GM18858 (cell line): ENCODE results near the gene IFNE.
"Not testable (repeated sequence)": the region's sequence is repeated elsewhere in the genome, so short reads cannot be mapped to it uniquely, and the experiment has no call there.

Source experiments
- ATAC-seq: cut with Tn5 transposase; IDR thresholded peaks from one replicate; pipeline ENCODE4 v1.9.1; 2021; ENCODE audit not compliant: unreplicated experiment

The IFNE gene

DNA sequence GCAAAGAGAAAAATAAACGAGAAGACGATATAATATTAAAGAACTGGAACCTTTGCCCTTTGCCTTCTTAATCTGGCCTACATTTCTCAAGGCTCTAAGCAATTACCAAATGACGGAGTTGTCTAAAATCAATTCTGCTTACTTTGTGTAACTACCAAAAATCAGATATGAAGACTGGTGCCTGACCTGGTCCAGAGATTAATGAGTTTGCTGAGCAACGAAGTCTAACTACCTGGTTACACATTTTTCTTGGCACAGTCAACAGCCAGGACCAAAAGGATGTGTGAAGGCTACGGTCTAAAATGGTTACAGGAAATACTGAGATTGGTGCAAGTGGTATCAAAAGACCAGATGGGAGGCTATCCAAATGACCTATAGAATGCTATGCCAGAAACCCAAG lies 17.8 kb upstream of the IFNE start:
- ATAC-seq = no peak

DNA sequence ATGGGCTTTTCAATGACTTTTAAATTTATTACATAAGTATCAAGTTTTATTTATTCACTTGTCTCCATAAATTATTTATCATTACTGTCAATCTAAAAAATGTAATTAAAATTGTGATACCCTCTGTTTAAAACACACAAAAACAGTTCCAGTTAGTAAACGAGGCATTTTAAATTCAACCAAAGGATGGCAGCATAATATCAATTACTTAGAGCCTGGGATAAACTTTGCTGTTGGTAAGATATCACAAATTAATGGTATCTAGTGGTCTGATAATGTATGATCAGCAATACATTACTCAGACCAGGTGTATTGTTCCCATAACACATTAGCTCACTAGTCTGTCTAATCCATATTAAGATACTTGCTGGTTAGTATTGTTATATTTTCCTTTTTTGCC lies 9.6 kb upstream of the IFNE start:
- no peak for ATAC-seq

DNA sequence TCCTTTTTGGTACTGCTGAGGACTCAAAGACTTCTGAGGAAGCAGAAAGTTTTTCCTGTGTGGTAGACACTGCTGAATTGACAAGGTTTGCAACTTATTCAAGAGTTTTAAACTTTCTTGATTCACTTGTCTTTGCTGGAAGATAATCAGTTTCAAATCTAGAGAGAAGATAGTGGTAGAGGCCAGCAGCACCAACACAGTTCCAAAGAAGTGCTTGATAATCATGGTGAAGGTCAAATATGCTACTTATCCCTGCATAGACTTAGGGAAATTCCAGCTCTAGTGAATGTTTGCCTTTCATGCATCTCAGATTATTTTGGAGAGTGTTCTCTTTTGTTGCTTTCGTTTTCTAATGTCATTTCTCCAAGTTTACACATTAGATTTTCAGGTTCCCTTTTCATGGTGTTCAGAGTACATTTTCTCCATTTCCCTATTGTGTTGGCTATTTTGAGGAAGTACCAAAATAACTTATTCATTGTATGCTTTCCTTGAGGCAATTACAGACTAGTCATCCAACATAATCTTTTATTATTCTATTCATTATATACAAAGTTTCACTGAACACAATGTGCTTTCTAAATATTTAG lies 550 bp downstream of the IFNE start:
- no peak for ATAC-seq

DNA sequence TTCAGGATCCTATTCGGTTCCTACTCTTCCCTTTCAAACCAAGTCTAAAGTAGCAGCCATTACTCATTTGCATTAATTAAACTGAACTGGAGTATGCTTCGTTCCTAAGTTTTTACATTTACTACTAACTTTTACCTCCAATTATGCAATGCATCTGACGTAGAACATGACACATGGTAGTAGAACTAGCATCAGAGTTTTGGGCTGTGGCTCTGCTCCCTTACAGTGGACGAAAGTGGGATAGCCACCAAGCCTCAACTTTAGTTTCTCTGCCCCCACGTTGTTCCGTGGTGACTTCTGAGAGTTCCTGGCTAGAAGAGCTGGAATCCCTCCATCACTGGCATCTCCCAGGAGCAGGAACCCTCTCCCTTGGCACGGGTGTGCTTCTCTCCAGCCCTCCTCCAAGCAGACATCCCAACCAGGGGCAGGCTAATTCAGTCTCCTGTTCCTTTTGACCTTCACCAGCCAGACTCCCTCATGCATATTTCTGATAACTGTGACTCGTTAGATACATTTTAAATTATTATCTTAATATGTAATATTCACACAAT lies 2.9 kb downstream of the IFNE start:
- no peak for ATAC-seq

DNA sequence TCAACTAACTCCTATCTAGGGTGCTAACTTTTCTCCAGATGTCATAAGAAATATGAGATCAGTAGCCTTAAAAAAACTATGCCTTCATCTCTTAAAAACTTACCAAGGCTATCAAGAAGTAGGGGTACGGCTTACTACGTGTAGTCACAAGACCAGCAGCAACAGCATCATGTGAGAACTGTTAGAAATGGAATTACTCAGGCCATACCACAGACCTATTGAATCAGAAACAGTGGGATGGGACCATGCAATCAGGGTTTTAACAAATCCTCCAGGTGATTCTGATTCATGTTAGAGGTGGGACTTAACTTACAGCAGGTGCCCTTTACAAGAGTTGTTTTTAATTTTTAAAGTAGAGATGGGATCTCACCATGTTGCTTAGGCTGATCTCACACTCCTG lies 4.6 kb downstream of the IFNE start:
- no peak for ATAC-seq

DNA sequence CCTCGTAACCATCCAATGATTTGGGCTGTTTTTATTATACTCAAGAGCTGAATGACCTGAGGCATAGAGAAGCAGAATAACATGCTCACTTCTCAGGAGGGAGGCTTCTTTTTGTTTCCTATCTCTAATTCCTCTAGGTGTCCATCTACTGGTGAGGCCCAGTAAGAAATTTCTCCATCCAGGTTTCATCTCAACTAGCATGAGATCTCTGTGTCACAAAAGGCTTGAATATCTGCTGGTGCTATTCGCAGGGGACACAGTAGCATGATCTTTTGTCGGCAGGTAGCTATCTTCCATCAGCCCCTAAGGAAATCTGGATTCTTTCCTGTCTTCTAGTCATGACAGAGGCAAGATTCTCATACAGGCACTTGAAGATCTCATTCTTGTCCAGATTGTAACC lies 8.9 kb downstream of the IFNE start:
- ATAC-seq = no peak

DNA sequence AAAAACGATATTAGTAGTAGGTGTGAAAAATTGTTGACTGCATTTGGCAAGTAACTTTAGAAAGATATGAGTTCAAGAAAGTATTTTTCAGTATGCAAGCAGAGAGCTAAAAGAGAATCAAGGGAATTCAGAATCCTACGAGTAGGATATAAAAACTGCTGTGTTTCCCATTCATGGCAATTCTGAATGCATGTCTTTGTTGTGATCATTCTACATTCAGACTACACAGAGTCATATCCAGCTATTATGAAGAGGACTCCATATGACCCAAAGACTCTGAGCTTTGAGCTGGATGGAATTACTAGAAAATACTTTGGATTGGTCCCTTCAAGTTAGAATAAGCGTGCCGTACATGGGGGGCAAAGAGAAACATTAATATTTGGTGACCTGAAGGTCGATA lies 12.0 kb downstream of the IFNE start:
- no peak for ATAC-seq

DNA sequence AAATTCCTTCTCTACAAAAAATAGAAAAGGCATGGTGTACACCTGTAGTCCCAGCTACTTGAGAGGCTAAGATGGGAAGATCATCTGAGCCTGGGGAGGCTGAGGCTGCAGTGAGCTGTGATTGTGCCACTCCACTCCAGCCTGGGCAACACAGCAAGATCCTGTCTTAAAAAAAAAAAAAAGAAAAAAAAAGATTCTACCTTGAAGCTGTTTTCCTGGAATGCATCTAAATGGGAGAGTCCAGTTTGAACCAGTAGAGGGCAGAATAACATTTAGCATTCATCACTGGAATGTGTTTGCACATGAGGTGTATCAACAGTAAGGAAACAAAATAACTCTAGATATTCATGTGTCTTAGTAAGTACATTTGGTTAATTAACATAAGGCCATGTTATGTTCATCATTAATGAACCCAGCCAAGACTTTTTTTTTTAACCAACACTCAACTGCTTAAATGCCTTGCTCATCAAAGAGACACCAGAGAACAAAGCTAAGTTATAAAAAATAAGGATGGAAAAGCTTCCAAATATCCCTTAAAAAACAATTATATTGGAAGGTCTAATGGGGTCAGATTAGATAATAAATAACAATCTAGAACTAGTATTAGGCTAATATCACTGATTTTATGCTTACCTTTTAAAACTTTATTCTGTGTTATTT lies 16.1 kb downstream of the IFNE start:
- ATAC-seq = peak; percentile 53

DNA sequence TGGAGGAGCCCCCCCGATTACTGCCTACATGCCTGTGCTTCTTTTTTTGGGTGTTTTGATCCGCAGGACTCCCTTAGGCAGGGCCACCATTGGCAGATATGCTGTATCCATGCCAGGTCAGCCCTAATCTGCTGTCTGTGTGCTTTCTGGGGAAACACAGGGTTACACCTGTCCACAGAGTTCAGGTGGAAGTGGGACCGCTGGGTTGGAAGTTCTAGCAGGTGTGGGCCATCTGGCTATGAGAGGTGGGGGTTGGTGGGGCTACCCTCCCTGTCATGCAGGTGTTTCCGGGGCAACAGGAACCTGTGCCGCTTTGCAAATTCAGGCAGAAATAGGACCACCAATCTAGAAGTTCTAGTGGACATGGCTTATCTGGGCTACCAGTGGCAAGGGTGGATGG lies 17.0 kb downstream of the IFNE start:
- ATAC-seq = no peak

DNA sequence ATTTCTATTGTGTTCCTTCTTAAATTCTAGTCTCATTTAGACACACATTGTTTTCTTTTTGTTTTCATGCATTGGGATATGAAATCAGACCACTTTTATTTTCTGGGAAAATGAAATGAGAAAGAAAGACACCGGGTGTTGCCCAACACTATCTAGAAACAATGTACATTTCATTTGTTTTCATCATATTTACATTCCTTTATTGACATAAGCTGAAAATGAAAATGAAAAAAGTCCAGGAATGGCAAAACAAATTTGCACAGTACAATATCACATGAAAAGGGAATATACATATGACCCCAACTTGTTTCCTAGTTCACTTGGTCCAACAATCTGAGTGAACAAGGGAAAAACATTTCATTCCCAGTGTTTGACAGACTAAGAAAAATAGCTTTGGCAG lies 20.7 kb downstream of the IFNE start:
- ATAC-seq = no peak

DNA sequence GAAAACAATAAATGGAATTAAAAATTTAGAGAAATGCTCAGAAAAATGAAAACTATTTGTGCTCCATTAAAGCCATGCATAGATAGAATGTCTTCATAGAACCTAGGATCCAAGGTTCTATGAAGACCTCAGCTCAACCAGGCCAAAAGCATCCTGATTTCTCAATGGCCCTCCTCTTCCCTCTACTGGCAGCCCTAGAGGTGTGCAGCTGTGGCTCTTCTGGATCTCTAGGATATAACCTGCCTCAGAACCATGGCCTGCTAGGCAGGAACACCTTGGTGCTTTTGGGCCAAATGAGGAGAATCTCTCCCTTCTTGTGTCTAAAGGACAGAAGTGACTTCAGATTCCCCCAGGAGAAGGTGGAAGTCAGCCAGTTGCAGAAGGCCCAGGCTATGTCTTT lies 26.8 kb downstream of the IFNE start:
- peak; percentile 82 for ATAC-seq

DNA sequence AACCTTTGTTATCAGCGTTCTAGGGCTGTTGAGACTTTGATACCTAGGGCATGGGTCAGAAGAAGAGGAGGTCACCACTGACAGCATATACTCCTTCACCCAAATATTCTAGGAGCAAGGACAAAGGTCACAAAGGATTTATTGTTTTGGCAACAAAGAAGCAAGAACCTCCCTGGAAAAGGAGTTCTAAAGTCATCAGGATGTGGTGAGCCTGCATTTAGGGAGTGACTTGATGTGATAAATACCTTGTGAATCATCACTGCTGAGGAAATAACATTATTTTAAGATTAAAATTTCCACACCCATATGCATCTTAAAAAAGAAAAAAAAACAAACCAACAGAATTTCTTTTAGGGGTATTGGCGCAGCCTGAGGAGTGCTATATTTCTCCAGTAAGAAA lies 28.0 kb downstream of the IFNE start:
- ATAC-seq = no peak

DNA sequence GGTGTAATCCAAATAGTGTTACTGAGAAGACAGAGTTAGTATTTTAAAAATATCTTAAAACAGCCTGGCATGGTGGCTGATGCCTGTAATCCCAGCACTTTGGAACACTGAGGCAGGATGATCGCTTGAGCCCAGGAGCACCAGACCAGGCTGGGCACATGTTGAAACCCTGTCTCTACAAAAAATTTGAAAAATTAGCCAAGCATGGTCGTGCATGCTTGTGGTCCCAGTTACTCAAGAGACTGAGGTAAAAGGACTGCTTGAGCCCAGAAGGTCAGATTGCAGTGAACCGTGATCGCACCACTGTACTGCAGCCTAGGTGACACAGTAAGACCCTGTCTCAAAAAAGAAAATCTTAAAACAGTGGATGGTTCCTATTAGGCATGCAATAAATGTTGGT lies 29.4 kb downstream of the IFNE start:
- ATAC-seq = no peak

DNA sequence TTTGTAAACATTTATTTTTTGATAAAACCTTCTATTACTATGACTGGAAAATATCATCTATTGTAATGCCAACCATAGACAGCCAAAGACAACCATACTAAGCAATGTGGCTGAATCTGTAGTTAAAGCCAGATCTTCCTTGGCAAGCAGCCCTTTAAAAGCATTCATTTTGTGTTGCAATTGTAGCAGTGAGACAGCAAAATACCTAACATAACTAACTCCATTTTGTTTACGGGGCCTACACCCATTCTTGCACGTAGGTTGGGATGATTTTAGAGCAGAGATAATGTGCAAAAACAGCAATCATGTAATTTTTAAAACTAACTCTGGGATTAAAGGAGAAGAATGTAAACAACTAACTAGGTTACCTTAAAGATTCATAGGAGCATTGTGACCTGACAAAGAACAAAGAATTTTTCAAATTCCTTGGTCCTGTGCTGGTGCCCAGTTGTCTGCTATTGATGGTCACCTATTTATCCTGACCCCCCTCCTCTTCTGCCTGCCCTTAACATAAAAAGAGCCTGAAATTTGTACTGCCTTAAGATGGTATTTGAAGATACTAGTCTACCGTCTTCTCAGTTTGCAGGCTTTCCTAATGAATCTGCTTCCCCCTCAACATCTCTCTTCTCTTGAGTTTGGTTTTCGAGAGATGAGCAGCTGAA lies 31.2 kb downstream of the IFNE start:
- ATAC-seq = no peak

DNA sequence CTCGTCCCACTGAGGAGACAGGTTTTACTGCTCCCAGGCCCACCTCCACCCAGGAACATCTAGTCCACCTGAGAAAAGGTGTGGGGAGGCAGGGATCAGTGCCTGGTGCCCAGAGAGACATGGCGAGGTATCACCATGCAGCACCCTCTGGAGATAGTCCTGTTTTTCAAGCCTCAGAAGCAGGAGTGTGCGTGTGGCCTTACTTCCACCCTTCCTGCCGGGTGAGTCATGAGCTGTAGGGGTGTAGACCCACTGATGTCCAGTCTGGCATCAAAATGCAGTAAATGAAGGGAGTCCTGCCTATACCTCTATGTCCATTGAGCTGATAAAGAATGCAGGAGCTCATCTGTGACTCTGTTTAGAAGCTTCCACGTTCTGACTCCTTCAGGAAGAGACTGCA lies 32.8 kb downstream of the IFNE start:
- ATAC-seq = not testable (repeated sequence)

DNA sequence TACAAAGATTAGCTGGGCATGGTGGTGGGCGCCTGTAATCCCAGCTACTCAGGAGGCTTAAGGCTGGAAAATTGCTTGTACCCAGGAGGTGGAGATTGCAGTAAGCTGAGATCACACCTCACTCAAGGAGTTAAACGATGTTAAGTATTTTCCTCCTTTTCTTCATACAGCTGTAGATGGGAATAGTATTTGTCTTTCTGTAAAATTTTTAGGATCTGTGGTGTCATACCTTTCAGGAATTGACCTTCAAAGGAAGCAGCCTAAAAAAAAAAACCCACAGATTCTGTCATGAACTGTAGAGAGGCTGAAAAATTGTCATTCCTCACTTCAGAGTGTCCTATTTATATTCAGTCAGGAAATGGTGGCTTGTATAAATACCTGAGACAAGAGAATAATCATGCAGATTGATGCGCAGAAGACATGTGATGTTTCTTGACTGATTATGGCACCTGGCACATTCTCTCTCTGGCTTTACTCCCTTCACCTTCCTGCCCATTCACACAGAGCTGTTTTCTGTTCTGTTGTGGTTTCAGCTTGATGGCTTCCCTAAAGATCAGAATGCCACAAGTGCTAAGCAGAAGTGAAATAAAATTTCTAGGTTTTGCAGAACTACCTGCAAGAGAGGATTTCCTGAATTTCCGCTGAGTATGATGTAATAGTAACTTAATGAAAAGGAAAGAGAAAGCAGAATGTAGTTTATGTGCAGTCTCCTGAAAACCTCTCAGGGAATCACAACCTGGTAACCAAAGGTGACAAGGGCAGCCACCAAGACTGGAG lies 38.1 kb downstream of the IFNE start:
- ATAC-seq = peak; percentile 93

DNA sequence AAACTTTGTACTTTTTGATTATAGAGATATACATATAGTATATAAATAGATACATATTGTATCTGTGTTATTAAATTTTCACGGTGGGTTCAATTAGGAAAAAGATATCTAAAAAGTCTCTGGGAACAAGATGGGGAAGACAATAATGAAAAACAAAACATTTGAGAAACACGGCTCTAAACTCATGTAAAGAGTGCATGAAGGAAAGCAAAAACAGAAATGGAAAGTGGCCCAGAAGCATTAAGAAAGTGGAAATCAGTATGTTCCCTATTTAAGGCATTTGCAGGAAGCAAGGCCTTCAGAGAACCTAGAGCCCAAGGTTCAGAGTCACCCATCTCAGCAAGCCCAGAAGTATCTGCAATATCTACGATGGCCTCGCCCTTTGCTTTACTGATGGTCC lies 42.0 kb downstream of the IFNE start, which contains the start of gene IFNA1:
IFNA1 (plus strand) TSS at position 301 of the 400 bp plus-strand sequence; CDS start at position 370, 69 bp downstream.
- ATAC-seq = no peak

DNA sequence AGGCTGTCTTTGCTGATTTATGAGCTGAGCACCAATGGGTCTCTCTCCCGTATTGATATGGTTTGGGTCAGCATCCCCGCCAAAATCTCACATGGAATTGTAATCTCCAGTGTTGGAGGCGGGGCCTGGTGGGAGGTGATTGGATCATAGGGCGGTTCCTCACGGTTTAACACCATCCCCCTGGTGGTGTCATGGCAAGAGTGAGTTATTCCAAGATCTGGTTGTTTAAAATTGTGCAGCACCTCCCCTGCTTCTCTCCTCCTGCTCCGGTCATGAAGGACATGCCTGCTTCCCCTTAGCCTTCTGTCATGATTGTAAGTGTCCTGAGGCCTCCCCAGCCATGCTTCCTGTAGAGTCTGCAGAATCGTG lies 47.1 kb downstream of the IFNE start:
- ATAC-seq = not testable (repeated sequence)

DNA sequence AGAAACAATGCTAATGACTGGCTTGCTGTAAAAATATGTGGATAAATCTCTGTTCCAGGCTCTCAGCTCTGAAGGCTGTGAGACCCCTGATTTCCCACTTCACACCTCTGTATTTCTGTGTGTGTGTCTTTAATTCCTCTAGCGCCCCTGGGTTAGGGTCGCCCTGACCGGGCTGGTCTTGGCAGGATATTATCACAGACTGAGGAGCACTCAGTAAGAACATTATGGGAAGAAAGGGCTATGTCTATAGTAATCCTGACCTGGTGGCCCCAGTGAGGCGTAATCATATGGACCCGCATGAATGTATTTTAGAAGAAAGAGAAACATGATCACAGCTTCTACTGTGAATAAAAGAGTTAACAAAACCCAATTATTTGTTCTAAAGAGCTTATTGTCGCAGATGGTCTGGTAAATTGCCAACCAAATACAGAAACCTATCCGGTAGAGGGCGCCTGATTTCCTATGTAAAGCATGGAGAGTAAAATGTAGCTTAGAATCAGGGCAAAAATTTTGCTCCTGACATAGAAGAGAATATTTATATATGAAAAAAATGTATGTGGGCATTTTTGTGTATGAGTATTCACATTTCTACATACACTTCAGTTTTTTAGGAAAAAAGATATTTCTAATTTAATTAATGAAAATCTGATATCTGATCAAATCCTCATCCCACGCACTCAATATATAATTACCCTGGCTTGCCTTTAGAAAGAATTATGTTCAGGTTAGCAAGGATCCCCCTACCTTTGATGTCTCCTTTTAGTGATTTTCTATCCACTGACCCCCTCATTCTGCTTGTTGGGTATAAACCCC lies 47.7 kb downstream of the IFNE start:
- no peak for ATAC-seq

DNA sequence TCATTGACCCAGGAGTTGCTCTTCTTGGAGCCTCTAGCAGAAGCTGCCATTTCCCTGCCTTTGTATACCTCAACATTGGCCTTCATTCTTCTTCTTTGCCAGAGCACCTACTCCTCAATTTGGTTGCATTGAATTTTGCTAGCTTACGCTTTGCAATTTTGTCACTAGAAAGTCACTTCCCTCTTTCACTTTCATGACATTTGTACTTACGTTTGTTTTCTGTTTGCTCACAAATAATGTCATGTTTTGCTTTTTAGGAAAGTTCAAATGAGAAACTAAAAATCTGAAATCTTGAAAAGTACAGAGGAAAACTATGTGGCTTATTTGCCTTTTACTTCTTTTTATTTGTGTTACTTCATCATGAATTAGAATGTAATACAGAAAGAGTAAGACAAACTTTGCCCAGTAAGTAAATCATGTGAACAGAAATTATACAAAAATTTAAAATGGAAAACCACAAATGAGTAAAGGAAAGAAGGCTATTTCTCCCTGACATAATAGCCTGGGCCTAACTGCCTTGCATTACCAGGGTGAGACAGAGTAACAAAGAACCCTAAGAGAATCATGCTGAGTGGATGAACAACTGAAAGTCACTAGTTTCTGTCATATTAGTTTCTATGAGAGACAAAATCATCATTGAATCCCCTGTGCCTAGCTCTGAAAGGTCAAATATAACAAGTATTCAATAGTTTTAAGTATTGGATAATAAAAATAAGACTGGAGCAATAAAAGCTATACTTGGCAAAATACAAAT lies 49.3 kb downstream of the IFNE start:
- peak; percentile 71 for ATAC-seq
